Osteoblast (primary cell): ENCODE measurements around the gene DPM3. TPM values are rescaled to one million over a fixed set of nuclear protein-coding genes. Genes with fewer than 3 reads are reported as not detected.
"Not testable (repeated sequence)": the region's sequence is repeated elsewhere in the genome, so short reads cannot be mapped to it uniquely, and the experiment has no call there.

ENCODE experiments used
- DNase-seq: peaks from one replicate; pipeline ENCODE4 v3.0.0; 2011; ENCODE audit warnings: low spot score, mixed read lengths; ENCODE audit not compliant: insufficient read length; ENCODE audit errors: missing footprints
- H2AFZ ChIP-seq: 2 replicates; pipeline ENCODE4 v1.6.0; 2011; ENCODE audit warnings: mild to moderate bottlenecking, low read length
- H3K27ac ChIP-seq: 2 replicates; pipeline ENCODE4 v1.5.1; 2011; ENCODE audit warnings: mild to moderate bottlenecking, low read depth, low read length, moderate library complexity
- H3K27me3 ChIP-seq: 2 replicates; pipeline ENCODE4 v1.6.0; 2012; ENCODE audit warnings: mild to moderate bottlenecking, control low read depth, inconsistent platforms, low read length, moderate library complexity; ENCODE audit not compliant: insufficient read depth
- H3K36me3 ChIP-seq: 2 replicates; pipeline ENCODE4 v1.5.1; 2011; ENCODE audit warnings: mild to moderate bottlenecking, low read length, control low read depth, moderate library complexity; ENCODE audit not compliant: insufficient read depth
- H3K4me1 ChIP-seq: 2 replicates; pipeline ENCODE4 v1.5.1; 2011; ENCODE audit warnings: mild to moderate bottlenecking, low read length, control low read depth, moderate library complexity; ENCODE audit not compliant: insufficient read depth
- H3K4me2 ChIP-seq: 2 replicates; pipeline ENCODE4 v1.6.0; 2011; ENCODE audit warnings: mild to moderate bottlenecking, low read length; ENCODE audit not compliant: insufficient read depth
- H3K4me3 ChIP-seq: fragments of 200-600 bp; sonication (generic); 3 replicates; pipeline ENCODE4 v1.5.1; 2012; ENCODE audit warnings: mild to moderate bottlenecking, low read length, inconsistent platforms; ENCODE audit not compliant: insufficient read depth
- H3K79me2 ChIP-seq: 2 replicates; pipeline ENCODE4 v1.6.0; 2012; ENCODE audit warnings: mild to moderate bottlenecking, low read length, control low read depth, inconsistent platforms; ENCODE audit not compliant: insufficient read depth
- H3K9me3 ChIP-seq: 2 replicates; pipeline ENCODE4 v1.5.1; 2011; ENCODE audit warnings: low read depth, low read length, control low read depth
- H4K20me1 ChIP-seq: 2 replicates; pipeline ENCODE4 v1.6.0; 2012; ENCODE audit warnings: mild to moderate bottlenecking, low read length, control low read depth; ENCODE audit not compliant: insufficient read depth
- total RNA-seq: library from RNA; depleted of rRNA; stranded (reverse); fragments of >200 nt; gene quantifications from 2 replicates; pipeline ENCODE4 v1.2.3, GENCODE V29; 2012
- TF ChIP-seq, protein P1 (sequence below): IDR thresholded peaks from 2 replicates; pipeline ENCODE4 v1.5.1; 2011; ENCODE audit warnings: mild to moderate bottlenecking, low read depth, low read length, moderate library complexity; ENCODE audit errors: extremely low read depth

DPM3 gene
- total RNA-seq, 1 donor, result 34.4 TPM

DNA sequence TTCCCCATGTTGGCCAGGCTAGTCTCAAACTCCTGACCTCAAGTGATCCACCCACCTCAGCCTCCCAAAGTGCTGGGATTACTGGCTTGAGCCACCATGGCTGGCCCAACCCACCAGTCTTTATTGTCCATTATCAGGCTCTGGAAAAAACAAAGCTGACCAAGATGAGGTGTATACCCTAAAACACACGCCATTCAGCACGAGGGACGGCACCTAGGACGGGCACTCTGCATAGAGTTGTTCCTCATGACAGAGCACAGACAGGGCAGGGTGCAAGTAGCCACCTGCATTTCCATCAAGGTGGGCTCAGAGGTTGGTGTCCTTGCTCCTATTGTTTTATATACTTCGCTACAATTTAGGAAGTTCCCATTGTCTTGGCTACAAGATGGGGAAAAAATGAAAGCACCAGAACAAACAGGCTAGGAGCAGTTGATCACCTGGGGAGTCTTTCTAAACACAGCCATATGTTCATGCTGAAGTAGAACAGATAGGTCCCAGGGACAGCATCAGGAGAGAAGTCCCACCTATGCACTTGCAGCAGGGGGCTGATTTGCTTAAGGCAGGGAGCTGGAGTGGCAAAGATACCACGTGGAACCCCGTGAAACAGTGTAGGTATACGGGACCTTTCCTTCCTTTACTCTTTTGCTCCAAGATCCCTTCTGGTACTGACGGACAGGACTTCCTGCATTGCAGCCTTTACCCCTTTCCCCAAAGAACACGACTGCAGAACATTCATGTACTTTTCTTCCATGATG lies 28.3 kb upstream of the DPM3 start:
- TF ChIP-seq, protein P1, sequence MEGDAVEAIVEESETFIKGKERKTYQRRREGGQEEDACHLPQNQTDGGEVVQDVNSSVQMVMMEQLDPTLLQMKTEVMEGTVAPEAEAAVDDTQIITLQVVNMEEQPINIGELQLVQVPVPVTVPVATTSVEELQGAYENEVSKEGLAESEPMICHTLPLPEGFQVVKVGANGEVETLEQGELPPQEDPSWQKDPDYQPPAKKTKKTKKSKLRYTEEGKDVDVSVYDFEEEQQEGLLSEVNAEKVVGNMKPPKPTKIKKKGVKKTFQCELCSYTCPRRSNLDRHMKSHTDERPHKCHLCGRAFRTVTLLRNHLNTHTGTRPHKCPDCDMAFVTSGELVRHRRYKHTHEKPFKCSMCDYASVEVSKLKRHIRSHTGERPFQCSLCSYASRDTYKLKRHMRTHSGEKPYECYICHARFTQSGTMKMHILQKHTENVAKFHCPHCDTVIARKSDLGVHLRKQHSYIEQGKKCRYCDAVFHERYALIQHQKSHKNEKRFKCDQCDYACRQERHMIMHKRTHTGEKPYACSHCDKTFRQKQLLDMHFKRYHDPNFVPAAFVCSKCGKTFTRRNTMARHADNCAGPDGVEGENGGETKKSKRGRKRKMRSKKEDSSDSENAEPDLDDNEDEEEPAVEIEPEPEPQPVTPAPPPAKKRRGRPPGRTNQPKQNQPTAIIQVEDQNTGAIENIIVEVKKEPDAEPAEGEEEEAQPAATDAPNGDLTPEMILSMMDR, result no peak
- Histone ChIP-seq H3K27me3 (peaks cover 11% of the 10 kb centered on the region), H3K79me2 (peaks cover 22% of the 10 kb centered on the region), H3K4me1 (peaks cover 16% of the 10 kb centered on the region), H4K20me1 (peaks cover 14% of the 10 kb centered on the region), H3K27ac (no peak overlapping the region), H3K9me3 (no peaks in the 10 kb centered on the region), H2AFZ (no peak overlapping the region), H3K4me2 (no peak overlapping the region), H3K4me3 (no peak overlapping the region), H3K36me3 (peaks cover 26% of the 10 kb centered on the region)
- DNase-seq, result no peak

- Histone ChIP-seq H3K79me2 (peaks cover 22% of the 10 kb centered on the region), H3K36me3 (peaks cover 26% of the 10 kb centered on the region), H3K27me3 (peaks cover 11% of the 10 kb centered on the region), H4K20me1 (peaks cover 14% of the 10 kb centered on the region), H3K4me1 (peaks cover 12% of the 10 kb centered on the region)
- not testable (repeated sequence) for DNase-seq, H3K9me3 ChIP-seq, H2AFZ ChIP-seq, H3K4me2 ChIP-seq, H3K4me3 ChIP-seq, H3K27ac ChIP-seq
Measured at GRCh38 chr1:155168105-155168445, 27.7 kb upstream of the DPM3 start.

DNA sequence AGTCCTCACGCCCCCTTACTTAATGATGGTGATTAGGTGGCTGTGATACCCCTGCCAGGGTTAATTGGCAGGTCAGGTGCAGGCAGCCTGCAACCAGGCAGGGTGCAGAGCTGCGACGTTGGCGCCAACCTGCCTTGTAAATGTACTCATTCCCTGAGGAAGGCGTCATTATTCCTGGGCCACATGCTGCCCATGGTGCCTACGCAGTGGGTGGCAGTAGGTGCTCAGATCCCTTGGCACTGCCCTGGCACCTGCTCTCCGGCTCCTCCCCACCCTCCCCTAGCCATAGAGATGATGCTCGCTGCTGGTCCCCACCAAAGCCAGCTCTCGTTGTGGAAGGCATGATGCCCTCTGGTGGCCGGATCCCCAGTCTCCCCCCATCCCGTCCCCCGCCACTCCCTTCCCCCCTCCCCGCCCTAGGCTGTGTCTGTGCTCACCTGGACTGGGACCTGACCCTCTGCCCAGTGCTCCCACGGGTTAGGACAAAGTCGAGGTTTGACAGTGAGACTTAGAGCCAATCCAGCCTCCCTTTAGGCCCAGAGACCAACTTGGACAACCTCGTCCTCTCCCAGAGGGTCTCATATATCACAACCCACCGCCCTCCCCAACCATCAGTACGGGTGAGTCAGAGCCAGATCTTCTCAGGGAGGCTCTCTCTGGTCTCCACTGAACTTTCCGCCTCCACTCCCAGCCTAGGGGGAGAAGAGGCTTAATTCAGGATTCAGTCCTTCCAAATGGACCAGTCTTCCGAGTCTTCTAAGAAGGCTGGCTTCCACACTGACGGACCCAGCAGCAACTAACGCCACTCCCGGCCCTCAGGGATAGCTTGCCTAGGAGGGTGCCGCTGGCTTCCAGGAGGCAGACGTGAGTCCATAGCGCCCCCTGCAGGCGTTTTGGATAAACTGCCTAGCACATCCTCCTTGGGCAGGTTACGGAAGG lies 27.1 kb upstream of the DPM3 start:
- Histone ChIP-seq H3K27me3 (peaks cover 11% of the 10 kb centered on the region), H3K4me2 (peak overlapping the region; percentile 37)

GRCh38 chr1:155166471-155167165 lies 26.3 kb upstream of the DPM3 start:
- H3K4me3 ChIP-seq, result no peak overlapping the region
- H3K4me2 ChIP-seq, result no peak overlapping the region
- peaks cover 26% of the 10 kb centered on the region for H3K36me3 ChIP-seq
- H4K20me1 ChIP-seq, result peaks cover 14% of the 10 kb centered on the region
- H3K27ac ChIP-seq, result no peak overlapping the region
- H3K27me3 ChIP-seq, result peaks cover 11% of the 10 kb centered on the region
- TF ChIP-seq, protein P1, result no peak
- peak; percentile 62 for DNase-seq
- peaks cover 4% of the 10 kb centered on the region for H3K4me1 ChIP-seq
- peaks cover 7% of the 10 kb centered on the region for H3K79me2 ChIP-seq
- H3K9me3 ChIP-seq, result no peaks in the 10 kb centered on the region
- H2AFZ ChIP-seq, result no peak overlapping the region

More for the DNA sequence above, 27.1 kb upstream of the DPM3 start:
- TF ChIP-seq, protein P1, result peak; percentile 95
- Histone ChIP-seq H3K27ac (no peak overlapping the region), H2AFZ (peak overlapping the region; percentile 9), H3K36me3 (peaks cover 26% of the 10 kb centered on the region), H3K4me1 (peaks cover 11% of the 10 kb centered on the region), H3K79me2 (peaks cover 15% of the 10 kb centered on the region), H4K20me1 (peaks cover 14% of the 10 kb centered on the region), H3K4me3 (no peak overlapping the region), H3K9me3 (no peaks in the 10 kb centered on the region)
- DNase-seq, result peak; percentile 94
